Measurements from ENCODE around the gene PCNT.

The PCNT gene

GRCh38 chr21:46404306-46404705 is 80.3 kb downstream of the PCNT start:
- DNase-seq (ENCODE audit: low read depth): no peak
- no peak for TF ChIP-seq CTCF (conservative IDR thresholded peaks at IDR 0.05; ENCODE audit: low read length)
- no peak overlapping the region for H3K4me3 ChIP-seq (ENCODE audit: low read length)

GRCh38 chr21:46406001-46406400 is 82.0 kb downstream of the PCNT start:
- no peak for DNase-seq (ENCODE audit: low read depth)
- no peak overlapping the region for H3K4me3 ChIP-seq (ENCODE audit: low read length)
- no peak for TF ChIP-seq CTCF (conservative IDR thresholded peaks at IDR 0.05; ENCODE audit: low read length)

GRCh38 chr21:46409641-46410406 is 85.9 kb downstream of the PCNT start:
- no peak for TF ChIP-seq CTCF (conservative IDR thresholded peaks at IDR 0.05; ENCODE audit: low read length)
- DNase-seq (ENCODE audit: low read depth): no peak
- no peak overlapping the region for H3K4me3 ChIP-seq (ENCODE audit: low read length)

- DNase-seq (ENCODE audit: low read depth): no peak
- no peak overlapping the region for H3K4me3 ChIP-seq (ENCODE audit: low read length)
- TF ChIP-seq CTCF (conservative IDR thresholded peaks at IDR 0.05; ENCODE audit: low read length): no peak
Measured at GRCh38 chr21:46410516-46410915, 86.6 kb downstream of the PCNT start.

- no peak overlapping the region for H3K4me3 ChIP-seq (ENCODE audit: low read length)
- no peak for TF ChIP-seq CTCF (conservative IDR thresholded peaks at IDR 0.05; ENCODE audit: low read length)
- DNase-seq (ENCODE audit: low read depth): no peak
Measured at GRCh38 chr21:46411236-46411635, 87.3 kb downstream of the PCNT start.

GRCh38 chr21:46411691-46412090 is 87.7 kb downstream of the PCNT start:
- H3K4me3 ChIP-seq (ENCODE audit: low read length): no peak overlapping the region
- no peak for TF ChIP-seq CTCF (conservative IDR thresholded peaks at IDR 0.05; ENCODE audit: low read length)
- no peak for DNase-seq (ENCODE audit: low read depth)
